Transverse colon (tissue), 4 donors: Measurements from ENCODE around the gene SPATA6L. TPM values are rescaled to one million over a fixed set of nuclear protein-coding genes. Genes with fewer than 3 reads are reported as not detected.
A peak's percentile ranks its signal among the peaks of the same experiment; 100 is the strongest.

Experiments used
- DNase-seq: peaks from one replicate; pipeline ENCODE4 v3.0.0-alpha.2; 2019
- H3K27ac ChIP-seq, 4 donors: fragments of 200-600 bp; sonication (generic); 2 replicates each; pipeline ENCODE4 v1.5.1; 2016 to 2018; ENCODE audit warnings: inconsistent platforms in 4 of 4
- H3K27me3 ChIP-seq: fragments of 200-600 bp; sonication (generic); 2 replicates; pipeline ENCODE4 v1.5.1; 2017; ENCODE audit warnings: inconsistent platforms
- H3K36me3 ChIP-seq, 4 donors: fragments of 200-600 bp; sonication (generic); 2 replicates each; pipeline ENCODE4 v1.5.1; 2017 to 2019; ENCODE audit warnings: inconsistent platforms in 4 of 4
- H3K4me1 ChIP-seq, 4 donors: fragments of 200-600 bp; sonication (generic); 2 replicates each; pipeline ENCODE4 v1.5.1; 2017 to 2020; ENCODE audit warnings: inconsistent platforms in 4 of 4
- H3K4me3 ChIP-seq, 4 donors: fragments of 200-600 bp; sonication (generic); 1 replicate in 1 of 4; 2 replicates in 3 of 4; pipeline versions ENCODE4 v1.5.1 to v1.6.1; 2017 to 2019; ENCODE audit warnings: inconsistent platforms in 4 of 4
- H3K9me3 ChIP-seq, 2 donors: fragments of 200-600 bp; sonication (generic); 2 replicates each; pipeline ENCODE4 v1.5.1; 2017 to 2019; ENCODE audit warnings: inconsistent platforms in 2 of 2
- EP300 ChIP-seq: sonication (generic); formaldehyde crosslinking; IDR thresholded peaks from one replicate; pipeline ENCODE4 v1.6.1; 2017; ENCODE audit warnings: antibody characterized with exemption, low read depth
- POLR2A ChIP-seq: fragments of 450-650 bp; IDR thresholded peaks from one replicate; pipeline ENCODE4 v1.6.1; 2016; ENCODE audit warnings: antibody characterized with exemption, mild to moderate bottlenecking, moderate library complexity
- POLR2AphosphoS5 ChIP-seq, 3 donors: sonication (generic); formaldehyde crosslinking; IDR thresholded peaks; one replicate each; pipeline ENCODE4 v1.6.1; 2016; ENCODE audit warnings: antibody characterized with exemption in 3 of 3
- WGBS, 2 donors: methylation state at CpG; one replicate each; pipeline ENCODE4 v1.1.5; 2018; ENCODE audit warnings: low coverage in 1 of 2; 5-methylcytosine and 5-hydroxymethylcytosine counted together
- in situ Hi-C, 4 donors: fragments of 200-750 bp; cut with MboI; loops; one replicate each; pipeline versions ENCODE4 v1.15.0 to v1.15.1; 2017; ENCODE audit warnings: low sequenced_read_pairs in 3 of 4, low pct_ligation_motif_present in 1 of 4, low pct_unique_long_range_greater_than_20kb in 1 of 4
- intact Hi-C: fragments of 100-400 bp; cut with DNase I; formaldehyde crosslinking; loops from one replicate; pipeline ENCODE4 v1.15.1; 2023; ENCODE audit warnings: low total_unique reads
- total RNA-seq, 4 donors: library from RNA; depleted of rRNA; stranded (reverse); fragments of >200 nt; gene quantifications; one replicate each; pipeline ENCODE4 v1.1.0, GENCODE V29; 2016
- TF ChIP-seq, protein P1 (sequence below), 5 experiments: fragments of 200-600 bp in 3 of 5; fragments of 450-650 bp in 2 of 5; sonication (generic) in 3 of 5; IDR thresholded peaks; 1 replicate in 2 of 5; 2 replicates in 3 of 5; pipeline ENCODE4 v1.5.1; 2016 to 2017; ENCODE audit warnings: antibody characterized with exemption in 5 of 5, inconsistent platforms in 3 of 5, mild to moderate bottlenecking in 2 of 5, moderate library complexity in 1 of 5

Gene SPATA6L
- total RNA-seq, result 10 to 100 TPM in 1 of 4 donors, 1 to 10 TPM in 2, not detected in 1; 1.9 to 13.2 (median 5.5) TPM

DNA sequence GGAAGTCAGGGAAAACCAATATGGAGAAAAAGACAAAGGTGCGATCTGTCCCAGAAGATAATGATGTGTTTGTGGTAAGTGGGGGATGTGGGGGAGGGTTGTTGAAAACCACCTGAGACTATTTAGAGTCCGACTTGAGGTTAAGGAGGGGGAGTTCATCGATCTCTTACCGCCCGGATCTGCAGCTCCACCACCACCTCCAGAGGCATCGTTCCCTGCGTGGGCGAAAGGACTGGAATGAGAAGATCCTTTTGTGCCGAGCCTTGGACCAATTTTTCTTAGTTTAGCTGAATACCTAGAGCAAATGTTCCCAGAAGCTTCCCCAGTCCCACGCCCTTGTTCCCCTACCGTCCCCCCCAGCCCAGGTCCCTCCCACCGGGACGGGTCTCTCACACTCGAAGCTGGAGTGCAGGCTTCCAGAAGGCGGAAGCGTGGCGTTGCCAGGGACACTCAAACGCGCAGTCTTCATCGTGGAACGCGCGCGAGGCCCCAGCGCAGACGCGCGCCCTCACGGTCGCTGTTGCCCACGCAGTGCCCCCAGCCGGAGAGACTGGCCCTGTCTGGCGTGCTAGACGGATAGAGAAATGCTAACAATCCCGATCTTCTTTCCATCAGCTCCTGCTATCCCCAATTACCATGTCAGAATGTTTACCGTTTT, at the start of gene SPATA6L:
Gene SPATA6L (minus strand): TSS at position 439 of the 658 bp plus-strand sequence. CDS start 230 bp downstream, at position 209.
- peaks cover 3 to 46% (median 26%) of the 10 kb centered on the region in 4 donors for H3K4me1 ChIP-seq
- no peak for TF ChIP-seq EP300
- TF ChIP-seq, protein P1, sequence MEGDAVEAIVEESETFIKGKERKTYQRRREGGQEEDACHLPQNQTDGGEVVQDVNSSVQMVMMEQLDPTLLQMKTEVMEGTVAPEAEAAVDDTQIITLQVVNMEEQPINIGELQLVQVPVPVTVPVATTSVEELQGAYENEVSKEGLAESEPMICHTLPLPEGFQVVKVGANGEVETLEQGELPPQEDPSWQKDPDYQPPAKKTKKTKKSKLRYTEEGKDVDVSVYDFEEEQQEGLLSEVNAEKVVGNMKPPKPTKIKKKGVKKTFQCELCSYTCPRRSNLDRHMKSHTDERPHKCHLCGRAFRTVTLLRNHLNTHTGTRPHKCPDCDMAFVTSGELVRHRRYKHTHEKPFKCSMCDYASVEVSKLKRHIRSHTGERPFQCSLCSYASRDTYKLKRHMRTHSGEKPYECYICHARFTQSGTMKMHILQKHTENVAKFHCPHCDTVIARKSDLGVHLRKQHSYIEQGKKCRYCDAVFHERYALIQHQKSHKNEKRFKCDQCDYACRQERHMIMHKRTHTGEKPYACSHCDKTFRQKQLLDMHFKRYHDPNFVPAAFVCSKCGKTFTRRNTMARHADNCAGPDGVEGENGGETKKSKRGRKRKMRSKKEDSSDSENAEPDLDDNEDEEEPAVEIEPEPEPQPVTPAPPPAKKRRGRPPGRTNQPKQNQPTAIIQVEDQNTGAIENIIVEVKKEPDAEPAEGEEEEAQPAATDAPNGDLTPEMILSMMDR (IDR thresholded peaks at IDR 0.05), result no peak
- TF ChIP-seq POLR2AphosphoS5 (IDR thresholded peaks at IDR 0.05), result peak; percentile 13 to 50 (median 30)
- TF ChIP-seq POLR2A, result peak; percentile 23
- DNase-seq, result peak; percentile 76
- H3K27ac ChIP-seq, result peak within 1 kb of the TSS; percentile 50 to 94 (median 78)
- H3K27me3 ChIP-seq, result no peaks in the 10 kb centered on the region
- no peaks in the 10 kb centered on the region for H3K36me3 ChIP-seq
- in situ Hi-C loops, result loop anchor here in 1 of 4 donors (25.0 kb wide), 1 partner anchor 321 kb away; the partner anchor contains the start of gene JAK2
- no peaks in the 10 kb centered on the region for H3K9me3 ChIP-seq
- intact Hi-C loops, result no loop called here
- peak within 1 kb of the TSS; percentile 12 to 58 (median 40) for H3K4me3 ChIP-seq
- 1 to 5% methylated on average over 5 to 32 of the region's 36 CpGs for WGBS, 2 donors

DNA sequence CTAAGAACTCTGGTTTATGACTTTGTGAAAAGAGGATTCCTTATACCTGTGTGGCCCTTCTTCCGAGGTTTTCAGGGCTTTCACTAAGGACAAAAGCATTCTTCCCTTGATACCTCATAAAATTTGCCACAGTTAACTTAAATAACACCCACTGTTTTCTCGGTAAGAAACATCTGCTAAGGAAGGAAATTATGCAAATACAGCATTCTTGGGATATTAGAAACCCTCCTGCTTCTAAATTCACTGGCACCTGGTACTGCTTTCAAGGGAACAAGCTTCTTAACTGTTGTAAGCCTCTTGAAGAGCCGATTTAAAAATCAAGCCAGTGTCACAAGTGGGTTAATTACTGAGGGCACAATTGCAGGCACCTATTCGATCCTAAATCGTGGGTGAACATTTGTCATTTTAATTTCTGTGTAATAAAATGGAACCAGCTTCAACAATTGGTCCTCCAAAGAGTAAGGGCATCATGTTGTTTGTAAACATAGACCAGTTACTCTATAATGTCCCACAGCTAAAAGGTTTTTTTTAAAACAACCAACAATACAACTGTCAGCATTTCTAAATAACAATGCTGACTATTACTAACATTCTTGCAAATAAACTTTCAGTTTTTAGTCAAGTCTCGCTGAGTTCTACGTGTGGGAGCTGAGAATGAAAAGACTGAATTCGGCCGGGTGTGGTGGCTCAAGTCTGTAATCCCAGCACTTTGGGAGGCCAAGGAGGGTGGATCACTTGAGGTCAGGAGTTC, 48.2 kb upstream of the SPATA6L start:
- Histone ChIP-seq H3K27me3 (no peaks in the 10 kb centered on the region), H3K9me3 (no peaks in the 10 kb centered on the region), H3K4me1 (no peaks in the 10 kb centered on the region), H3K4me3 (no peak overlapping the region), H3K36me3 (peaks cover 0 to 67% (median 29%) of the 10 kb centered on the region in 4 donors), H3K27ac (no peak overlapping the region)
- TF ChIP-seq EP300 (no peak), POLR2A (no peak), POLR2AphosphoS5 (IDR thresholded peaks at IDR 0.05) (no peak)
- TF ChIP-seq, protein P1 (IDR thresholded peaks at IDR 0.05), result no peak
- intact Hi-C loops, result no loop called here
- WGBS, 2 donors, result 74 to 75% methylated on average over 5 to 9 of the region's 9 CpGs
- in situ Hi-C loops, result no loop called here
- no peak for DNase-seq

- Histone ChIP-seq H3K36me3 (peaks cover 0 to 64% (median 26%) of the 10 kb centered on the region in 4 donors), H3K4me1 (no peaks in the 10 kb centered on the region), H3K27ac (no peak overlapping the region), H3K9me3 (no peaks in the 10 kb centered on the region), H3K4me3 (no peak overlapping the region), H3K27me3 (no peaks in the 10 kb centered on the region)
- TF ChIP-seq, protein P1 (IDR thresholded peaks at IDR 0.05), result no peak
- TF ChIP-seq POLR2A (no peak), EP300 (no peak), POLR2AphosphoS5 (IDR thresholded peaks at IDR 0.05) (no peak)
- 55 to 72% methylated on average over 7 of the region's 7 CpGs for WGBS, 2 donors
- in situ Hi-C loops, result no loop called here
- no peak for DNase-seq
- intact Hi-C loops, result no loop called here
Measured at GRCh38 chr9:4713849-4714248, 47.6 kb upstream of the SPATA6L start.

DNA sequence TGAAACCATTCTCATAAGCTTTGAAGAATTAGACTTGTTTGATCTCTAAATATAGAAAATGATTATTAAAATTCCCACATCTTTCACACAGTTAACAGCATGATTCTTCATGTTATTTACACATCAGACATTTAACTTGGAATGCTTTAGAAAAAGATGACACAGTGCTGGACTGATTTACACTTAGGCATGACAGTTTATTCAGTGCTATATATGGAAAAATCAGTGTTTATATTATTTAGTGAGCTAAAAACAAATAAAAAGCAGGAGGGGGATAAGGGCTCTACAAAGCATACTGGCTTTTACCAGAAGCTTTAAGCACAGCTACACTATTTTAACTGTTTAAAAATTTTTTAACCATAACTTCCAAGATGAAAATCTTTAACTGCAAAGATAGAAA, 43.1 kb upstream of the SPATA6L start:
- in situ Hi-C loops (no loop called here), intact Hi-C loops (no loop called here)
- Histone ChIP-seq H3K27me3 (no peaks in the 10 kb centered on the region), H3K4me3 (no peak overlapping the region), H3K4me1 (no peaks in the 10 kb centered on the region), H3K9me3 (no peaks in the 10 kb centered on the region), H3K27ac (no peak overlapping the region), H3K36me3 (peaks cover 0 to 43% (median 9%) of the 10 kb centered on the region in 4 donors)
- no peak for DNase-seq
- TF ChIP-seq POLR2AphosphoS5 (IDR thresholded peaks at IDR 0.05) (no peak), EP300 (no peak), POLR2A (no peak)
- TF ChIP-seq, protein P1 (IDR thresholded peaks at IDR 0.05), result no peak
